Liver (tissue), 3 donors: ENCODE measurements around the gene BCORL1.

Source experiments
- CTCF ChIP-seq: fragments of 150-350 bp; IDR thresholded peaks from 2 replicates; pipeline ENCODE4 v1.5.1; 2017; ENCODE audit warnings: improper control_type of control experiment, low read depth, low read length; ENCODE audit not compliant: missing input control
- EGR1 ChIP-seq, 2 donors: IDR thresholded peaks; 2 replicates each; pipeline ENCODE4 v1.6.1; 2016 to 2018; ENCODE audit warnings: antibody characterized with exemption in 2 of 2, low read depth in 2 of 2
- MAX ChIP-seq: IDR thresholded peaks from 2 replicates; pipeline ENCODE4 v1.6.1; 2016; ENCODE audit warnings: antibody characterized with exemption
- REST ChIP-seq: IDR thresholded peaks from 2 replicates; pipeline ENCODE4 v1.6.1; 2016; ENCODE audit warnings: antibody characterized with exemption, mild to moderate bottlenecking
- ZBTB33 ChIP-seq: IDR thresholded peaks from 2 replicates; pipeline ENCODE4 v1.6.1; 2016; ENCODE audit warnings: antibody characterized with exemption
- donor health status: healthy.
- donor health status: healthy.

- TF ChIP-seq CTCF (no peak), REST (no peak), EGR1 (IDR thresholded peaks at IDR 0.05; ENCODE audit: low read depth in 2 of 2) (no peak), MAX (no peak), ZBTB33 (no peak)
Observed at GRCh38 chrX:130020661-130021324, 38.4 kb downstream of the BCORL1 start.
